ENCODE measurements around the gene OPA3. TPM values are rescaled to one million over a fixed set of nuclear protein-coding genes. Genes with fewer than 3 reads are reported as not detected.

OPA3 gene
- total RNA-seq, 1 donor from 2014 or later = 12.3 TPM

DNA sequence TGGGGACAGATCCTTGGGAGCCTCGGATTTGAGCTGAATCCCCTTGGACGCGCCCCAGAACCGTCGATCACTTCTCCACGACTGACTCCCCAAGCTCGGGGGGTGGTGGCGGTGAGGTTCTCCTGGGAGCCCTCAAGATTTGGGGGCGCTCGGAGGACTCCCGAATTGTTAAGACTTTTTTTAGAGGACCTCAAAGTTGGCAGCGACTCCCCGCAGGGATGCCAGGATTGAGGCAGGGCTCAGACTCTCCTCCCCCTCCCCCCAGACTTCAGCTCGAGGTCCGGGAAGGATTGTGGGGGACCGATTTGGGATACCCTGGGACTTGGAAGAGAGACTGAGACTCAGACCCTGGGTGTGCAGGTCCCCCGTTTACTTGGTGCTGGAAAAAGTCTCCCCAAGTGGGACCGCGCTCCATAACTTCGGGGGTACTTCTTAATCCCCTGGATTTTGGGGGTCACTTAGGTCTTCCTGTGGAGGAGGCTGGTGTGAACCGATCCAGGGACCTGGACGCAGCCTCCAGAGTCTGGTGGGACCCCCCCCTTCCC is 76.7 kb downstream of the OPA3 start:
- H3K27me3 ChIP-seq (ENCODE audit: control insufficient read depth, insufficient read depth, low read length) = no peaks in the 10 kb centered on the region
- H3K4me3 ChIP-seq (ENCODE audit: low read depth, low read length) = peak overlapping the region; percentile 85
- no peak for TF ChIP-seq CTCF (IDR thresholded peaks at IDR 0.05; ENCODE audit: insufficient read depth, low read length, poor library complexity, severe bottlenecking)
- H3K36me3 ChIP-seq (ENCODE audit: control insufficient read depth, insufficient read depth, low read length) = no peaks in the 10 kb centered on the region
- no peak for DNase-seq (ENCODE audit: low read depth)

- TF ChIP-seq CTCF (IDR thresholded peaks at IDR 0.05; ENCODE audit: insufficient read depth, low read length, poor library complexity, severe bottlenecking) = no peak
- H3K4me3 ChIP-seq (ENCODE audit: low read depth, low read length) = peak within 1 kb of the TSS; percentile 85
- no peaks in the 10 kb centered on the region for H3K27me3 ChIP-seq (ENCODE audit: control insufficient read depth, insufficient read depth, low read length)
- no peaks in the 10 kb centered on the region for H3K36me3 ChIP-seq (ENCODE audit: control insufficient read depth, insufficient read depth, low read length)
- DNase-seq (ENCODE audit: low read depth) = no peak
These were observed 77.4 kb downstream of the OPA3 start, which contains the start of gene VASP for GRCh38 chr19:45506989-45507871. VASP (plus strand) TSS chr19:45507479; CDS start chr19:45507772, 293 bp downstream.

DNA sequence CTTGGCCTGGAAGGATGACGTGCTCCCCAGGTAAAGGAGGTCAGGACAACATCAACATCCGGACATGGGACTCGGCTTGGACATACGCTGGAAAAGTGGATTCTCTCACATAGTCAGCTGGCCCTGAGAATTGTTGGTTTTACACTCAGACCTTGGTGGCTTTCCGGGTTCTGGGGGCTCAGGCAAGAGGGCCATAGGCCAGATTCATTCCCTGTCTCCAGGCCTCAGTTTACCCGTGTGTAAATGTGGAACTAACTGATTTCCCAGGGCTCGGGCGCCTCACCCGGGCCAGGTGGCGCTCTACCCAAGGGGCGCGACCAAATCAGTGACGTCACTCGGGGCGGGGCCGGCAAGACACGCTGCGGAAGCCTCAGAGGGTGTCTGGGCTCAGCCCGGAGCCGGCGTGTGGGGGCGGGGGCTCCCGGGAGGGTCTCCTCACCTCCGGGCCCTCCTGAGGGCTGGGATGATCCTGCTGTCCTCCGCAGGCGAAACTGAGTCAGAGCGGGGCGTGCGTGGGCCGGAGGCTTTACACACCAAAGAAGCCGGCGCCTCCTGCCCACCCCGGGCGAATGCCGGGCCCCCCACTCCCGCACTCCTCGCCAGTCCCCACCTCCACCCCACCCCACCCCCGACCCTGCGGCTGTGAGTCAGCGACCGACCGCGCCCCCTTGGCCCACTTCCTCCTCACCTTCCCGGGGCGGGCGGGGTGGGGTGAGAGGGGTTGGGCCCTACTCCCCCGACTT is 78.2 kb downstream of the OPA3 start:
- Histone ChIP-seq H3K36me3 (ENCODE audit: control insufficient read depth, insufficient read depth, low read length) (no peaks in the 10 kb centered on the region), H3K4me3 (ENCODE audit: low read depth, low read length) (peak overlapping the region; percentile 85), H3K27me3 (ENCODE audit: control insufficient read depth, insufficient read depth, low read length) (no peaks in the 10 kb centered on the region)
- DNase-seq (ENCODE audit: low read depth) = peak; percentile 69
- peak; percentile 79 for TF ChIP-seq CTCF (IDR thresholded peaks at IDR 0.05; ENCODE audit: insufficient read depth, low read length, poor library complexity, severe bottlenecking)

DNA sequence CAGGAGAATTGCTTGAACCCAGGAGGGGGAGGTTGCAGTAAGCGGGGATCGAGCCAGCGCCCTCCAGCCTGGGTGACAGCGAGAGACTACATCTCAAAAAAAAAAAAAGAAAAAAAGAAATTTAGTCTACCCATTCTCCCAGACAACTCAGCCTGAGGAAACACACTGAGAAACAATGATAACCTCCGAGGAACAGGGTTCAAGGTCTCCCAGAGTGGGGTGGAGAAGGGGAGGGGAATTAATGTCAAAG is 78.7 kb downstream of the OPA3 start:
- TF ChIP-seq CTCF (IDR thresholded peaks at IDR 0.05; ENCODE audit: insufficient read depth, low read length, poor library complexity, severe bottlenecking) = no peak
- no peak for DNase-seq (ENCODE audit: low read depth)
- no peaks in the 10 kb centered on the region for H3K36me3 ChIP-seq (ENCODE audit: control insufficient read depth, insufficient read depth, low read length)
- H3K4me3 ChIP-seq (ENCODE audit: low read depth, low read length) = peak overlapping the region; percentile 85
- no peaks in the 10 kb centered on the region for H3K27me3 ChIP-seq (ENCODE audit: control insufficient read depth, insufficient read depth, low read length)

GRCh38 chr19:45505151-45505995 is 79.2 kb downstream of the OPA3 start:
- Histone ChIP-seq H3K27me3 (ENCODE audit: control insufficient read depth, insufficient read depth, low read length) (no peaks in the 10 kb centered on the region), H3K4me3 (ENCODE audit: low read depth, low read length) (no peak overlapping the region), H3K36me3 (ENCODE audit: control insufficient read depth, insufficient read depth, low read length) (no peaks in the 10 kb centered on the region)
- TF ChIP-seq CTCF (IDR thresholded peaks at IDR 0.05; ENCODE audit: insufficient read depth, low read length, poor library complexity, severe bottlenecking) = no peak
- no peak for DNase-seq (ENCODE audit: low read depth)
